ENCODE results near the gene ABHD8.
A peak's percentile ranks its signal among the peaks of the same experiment; 100 is the strongest.

- peak; percentile 9 for TF ChIP-seq EZH2 (IDR thresholded peaks at IDR 0.05; ENCODE audit: insufficient read depth, low read length)
- TF ChIP-seq, protein P1, sequence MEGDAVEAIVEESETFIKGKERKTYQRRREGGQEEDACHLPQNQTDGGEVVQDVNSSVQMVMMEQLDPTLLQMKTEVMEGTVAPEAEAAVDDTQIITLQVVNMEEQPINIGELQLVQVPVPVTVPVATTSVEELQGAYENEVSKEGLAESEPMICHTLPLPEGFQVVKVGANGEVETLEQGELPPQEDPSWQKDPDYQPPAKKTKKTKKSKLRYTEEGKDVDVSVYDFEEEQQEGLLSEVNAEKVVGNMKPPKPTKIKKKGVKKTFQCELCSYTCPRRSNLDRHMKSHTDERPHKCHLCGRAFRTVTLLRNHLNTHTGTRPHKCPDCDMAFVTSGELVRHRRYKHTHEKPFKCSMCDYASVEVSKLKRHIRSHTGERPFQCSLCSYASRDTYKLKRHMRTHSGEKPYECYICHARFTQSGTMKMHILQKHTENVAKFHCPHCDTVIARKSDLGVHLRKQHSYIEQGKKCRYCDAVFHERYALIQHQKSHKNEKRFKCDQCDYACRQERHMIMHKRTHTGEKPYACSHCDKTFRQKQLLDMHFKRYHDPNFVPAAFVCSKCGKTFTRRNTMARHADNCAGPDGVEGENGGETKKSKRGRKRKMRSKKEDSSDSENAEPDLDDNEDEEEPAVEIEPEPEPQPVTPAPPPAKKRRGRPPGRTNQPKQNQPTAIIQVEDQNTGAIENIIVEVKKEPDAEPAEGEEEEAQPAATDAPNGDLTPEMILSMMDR (IDR thresholded peaks at IDR 0.05; ENCODE audit: insufficient read depth, low read depth, low read length): peak; percentile 59
Observed at GRCh38 chr19:17282488-17283125, 20.6 kb downstream of the ABHD8 start.

Measured in astrocyte (in vitro differentiated cells and primary cell).